ENCODE data around the gene RUNX3.
A peak's percentile ranks its signal among the peaks of the same experiment; 100 is the strongest.

The RUNX3 gene

GRCh38 chr1:24931146-24931467 lies 1.0 kb upstream of the RUNX3 start:
- DNase-seq (ENCODE audit: low read depth in 1 of 2, low spot score in 1 of 2) = no peak

- peak; percentile 22 to 38 for DNase-seq (ENCODE audit: low read depth in 1 of 2, low spot score in 1 of 2)
These were observed 447 bp downstream of the RUNX3 start for GRCh38 chr1:24929398-24930259.

- peak; percentile 32 to 36 for DNase-seq (ENCODE audit: low read depth in 1 of 2, low spot score in 1 of 2)
These were observed 1.2 kb downstream of the RUNX3 start for GRCh38 chr1:24928689-24929397.

GRCh38 chr1:24927988-24928688 lies 1.9 kb downstream of the RUNX3 start:
- no peak for DNase-seq (ENCODE audit: low read depth in 1 of 2, low spot score in 1 of 2)

- no peak for DNase-seq (ENCODE audit: low read depth in 1 of 2, low spot score in 1 of 2)
These were observed 2.6 kb downstream of the RUNX3 start for GRCh38 chr1:24927473-24927872.

GRCh38 chr1:24926563-24927249 lies 3.4 kb downstream of the RUNX3 start:
- DNase-seq (ENCODE audit: low read depth in 1 of 2, low spot score in 1 of 2) = no peak

- no peak for DNase-seq (ENCODE audit: low read depth in 1 of 2, low spot score in 1 of 2)
These were observed 4.1 kb downstream of the RUNX3 start for GRCh38 chr1:24925963-24926362.

- DNase-seq (ENCODE audit: low read depth in 1 of 2, low spot score in 1 of 2) = peak; percentile 66
These were observed 4.8 kb downstream of the RUNX3 start for GRCh38 chr1:24925082-24925779.

GRCh38 chr1:24923485-24924113 lies 6.5 kb downstream of the RUNX3 start:
- no peak for DNase-seq (ENCODE audit: low read depth in 1 of 2, low spot score in 1 of 2)

GRCh38 chr1:24921938-24922662 lies 8.0 kb downstream of the RUNX3 start:
- DNase-seq (ENCODE audit: low read depth in 1 of 2, low spot score in 1 of 2) = no peak

GRCh38 chr1:24921412-24921811 lies 8.7 kb downstream of the RUNX3 start:
- DNase-seq (ENCODE audit: low read depth in 1 of 2, low spot score in 1 of 2) = no peak

GRCh38 chr1:24920533-24920925 lies 9.5 kb downstream of the RUNX3 start:
- no peak for DNase-seq (ENCODE audit: low read depth in 1 of 2, low spot score in 1 of 2)

- peak in 1 of 2 donors; percentile 42 for DNase-seq (ENCODE audit: low read depth in 1 of 2, low spot score in 1 of 2)
These were observed 10.1 kb downstream of the RUNX3 start for GRCh38 chr1:24919791-24920532.

- DNase-seq (ENCODE audit: low read depth in 1 of 2, low spot score in 1 of 2) = no peak
These were observed 11.0 kb downstream of the RUNX3 start for GRCh38 chr1:24918995-24919605.

- DNase-seq (ENCODE audit: low read depth in 1 of 2, low spot score in 1 of 2) = no peak
These were observed 11.7 kb downstream of the RUNX3 start for GRCh38 chr1:24918370-24918769.

GRCh38 chr1:24917327-24918074 lies 12.6 kb downstream of the RUNX3 start:
- DNase-seq (ENCODE audit: low read depth in 1 of 2, low spot score in 1 of 2) = no peak

GRCh38 chr1:24915816-24916602 lies 14.1 kb downstream of the RUNX3 start:
- no peak for DNase-seq (ENCODE audit: low read depth in 1 of 2, low spot score in 1 of 2)
